M059J (cell line): ENCODE data around the gene RHOF. TPM values are rescaled to one million over a fixed set of nuclear protein-coding genes. Genes with fewer than 3 reads are reported as not detected.
"Not testable (repeated sequence)": the region's sequence is repeated elsewhere in the genome, so short reads cannot be mapped to it uniquely, and the experiment has no call there.

Experiments
- DNase-seq: peaks from one replicate; pipeline ENCODE4 v3.0.0-alpha.2; 2012; ENCODE audit warnings: low read depth
- total RNA-seq: library from RNA; depleted of rRNA; stranded (reverse); fragments of >200 nt; shearing (Covaris generic); gene quantifications from 2 replicates; pipeline ENCODE4 v1.2.3, GENCODE V29; 2014; rRNA removed

RHOF gene
- total RNA-seq, 1 experiment from 2014 or later, result 0.27 TPM

- DNase-seq, result no peak
Measured at GRCh38 chr12:121749267-121749666, 44.2 kb downstream of the RHOF start.

DNA sequence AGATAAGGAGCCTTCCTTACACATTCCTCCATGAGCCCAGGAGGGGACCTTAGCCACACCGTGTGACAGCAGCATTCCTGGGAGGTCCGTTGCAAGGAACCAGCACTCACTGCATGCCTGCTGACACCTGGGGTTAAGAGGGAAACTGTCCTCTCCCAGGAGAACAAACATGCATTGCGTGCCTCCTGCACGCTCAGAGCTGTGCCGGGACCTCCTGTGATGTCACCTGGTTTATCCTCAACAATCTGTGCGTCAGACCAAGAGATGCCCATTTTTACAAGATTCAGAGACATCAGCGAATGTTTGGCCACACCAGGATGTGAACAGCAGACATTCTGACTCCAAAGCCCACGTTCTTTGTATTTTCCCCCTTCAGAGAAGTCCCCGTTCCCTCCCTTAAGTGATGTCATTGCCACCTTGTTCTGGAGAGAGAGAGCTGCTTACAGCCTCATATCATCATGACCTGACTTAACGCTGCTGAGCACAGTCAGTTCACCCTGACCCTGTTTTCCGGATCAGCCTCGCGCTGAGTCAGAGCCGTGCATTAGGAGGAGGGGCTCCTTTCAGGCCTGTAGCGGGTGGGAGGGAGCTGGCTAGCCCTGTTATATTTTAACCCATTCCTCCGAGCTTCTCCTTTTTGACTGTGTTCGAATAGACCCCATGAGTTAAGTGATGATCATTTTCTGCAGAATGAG is 44.8 kb downstream of the RHOF start:
- peak; percentile 73 for DNase-seq

DNA sequence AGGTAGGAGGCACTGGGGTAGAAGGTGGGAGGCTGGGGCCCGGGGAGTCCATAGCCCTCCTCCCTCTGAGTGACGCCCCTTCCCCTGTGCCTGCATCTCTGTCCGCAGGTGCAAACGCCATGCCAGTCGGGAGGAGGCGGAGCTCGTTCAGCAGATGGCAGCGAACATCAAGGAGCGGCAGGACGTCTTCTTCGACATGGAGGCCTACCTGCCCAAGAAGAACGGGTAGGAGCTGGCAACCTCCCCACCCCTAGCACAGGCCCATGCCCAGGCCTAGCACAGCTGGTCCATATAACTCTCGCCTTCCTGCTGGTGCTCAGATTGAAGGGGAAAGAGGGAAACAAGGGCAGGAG is 45.3 kb downstream of the RHOF start:
- peak; percentile 8 for DNase-seq

GRCh38 chr12:121745545-121745944 is 47.9 kb downstream of the RHOF start:
- not testable (repeated sequence) for DNase-seq

GRCh38 chr12:121741743-121742142 is 51.7 kb downstream of the RHOF start:
- DNase-seq, result peak; percentile 11

DNA sequence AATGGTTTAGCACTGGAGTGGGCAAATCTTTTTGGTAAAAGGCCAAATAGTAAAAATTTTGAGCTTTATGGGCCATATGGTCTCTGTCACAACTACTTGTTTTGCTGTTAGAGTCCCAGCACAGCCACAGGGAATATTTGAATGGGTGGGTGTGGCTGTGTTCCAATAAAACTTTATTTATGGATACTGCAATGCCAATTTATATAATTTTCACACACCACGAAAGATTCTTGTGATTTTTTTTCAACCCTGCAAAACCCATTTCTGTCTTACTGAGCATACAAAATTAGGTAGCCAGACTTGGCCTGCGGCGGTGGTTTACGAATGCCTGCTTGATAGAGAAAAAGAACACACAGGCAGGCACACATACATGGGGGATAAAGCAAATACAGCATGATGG is 52.6 kb downstream of the RHOF start:
- DNase-seq, result no peak

- no peak for DNase-seq
Measured at GRCh38 chr12:121738340-121738858, 55.1 kb downstream of the RHOF start.

- DNase-seq, result no peak
Measured at GRCh38 chr12:121733849-121734248, 59.6 kb downstream of the RHOF start.

DNA sequence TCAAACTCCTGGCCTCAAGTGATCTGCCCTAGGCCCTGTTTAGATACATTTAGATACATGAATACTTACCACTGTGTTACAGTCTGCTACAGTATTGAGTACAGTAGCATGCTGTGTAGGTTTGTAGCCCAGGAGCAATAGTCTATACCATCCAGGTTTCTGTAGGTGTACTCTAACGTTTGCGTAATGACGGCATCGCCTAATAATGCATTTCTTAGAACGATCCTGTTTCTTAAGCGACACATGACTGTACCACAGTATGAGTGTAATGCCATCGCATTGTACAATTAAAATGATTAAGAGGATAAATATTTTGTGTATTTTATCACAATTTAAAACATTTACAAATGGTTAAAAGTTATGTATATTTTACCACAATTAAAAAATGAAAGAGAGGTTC is 62.0 kb downstream of the RHOF start:
- no peak for DNase-seq

- no peak for DNase-seq
Measured at GRCh38 chr12:121729021-121729420, 64.5 kb downstream of the RHOF start.

Other genes with a start within 250 kb of the RHOF start
- gene KDM2B, start 212.7 kb downstream of the RHOF start, total RNA-seq, result 17.0 and 30.1 TPM in 2 replicates
- 18.1 and 20.6 TPM in 2 replicates for gene ORAI1, start 167.2 kb downstream of the RHOF start, total RNA-seq
- 0.25 TPM in 1 of 2 replicates, not detected in the other for gene MORN3, start 124.0 kb downstream of the RHOF start, total RNA-seq
- 6.3 and 8.3 TPM in 2 replicates for gene TMEM120B, start 80.9 kb downstream of the RHOF start, total RNA-seq
- 2.7 and 3.9 TPM in 2 replicates for gene SETD1B, start 10.3 kb upstream of the RHOF start, total RNA-seq
- 2.3 and 3.7 TPM in 2 replicates for gene HPD, start 65.2 kb upstream of the RHOF start, total RNA-seq
- 65.7 and 73.8 TPM in 2 replicates for gene PSMD9, start 95.1 kb upstream of the RHOF start, total RNA-seq
- gene CFAP251, start 124.9 kb upstream of the RHOF start, total RNA-seq, result 1.1 and 1.2 TPM in 2 replicates
- gene BCL7A, start 228.2 kb upstream of the RHOF start, total RNA-seq, result 3.9 and 4.0 TPM in 2 replicates